ENCODE measurements around the gene HIRIP3.

HIRIP3 gene

DNA sequence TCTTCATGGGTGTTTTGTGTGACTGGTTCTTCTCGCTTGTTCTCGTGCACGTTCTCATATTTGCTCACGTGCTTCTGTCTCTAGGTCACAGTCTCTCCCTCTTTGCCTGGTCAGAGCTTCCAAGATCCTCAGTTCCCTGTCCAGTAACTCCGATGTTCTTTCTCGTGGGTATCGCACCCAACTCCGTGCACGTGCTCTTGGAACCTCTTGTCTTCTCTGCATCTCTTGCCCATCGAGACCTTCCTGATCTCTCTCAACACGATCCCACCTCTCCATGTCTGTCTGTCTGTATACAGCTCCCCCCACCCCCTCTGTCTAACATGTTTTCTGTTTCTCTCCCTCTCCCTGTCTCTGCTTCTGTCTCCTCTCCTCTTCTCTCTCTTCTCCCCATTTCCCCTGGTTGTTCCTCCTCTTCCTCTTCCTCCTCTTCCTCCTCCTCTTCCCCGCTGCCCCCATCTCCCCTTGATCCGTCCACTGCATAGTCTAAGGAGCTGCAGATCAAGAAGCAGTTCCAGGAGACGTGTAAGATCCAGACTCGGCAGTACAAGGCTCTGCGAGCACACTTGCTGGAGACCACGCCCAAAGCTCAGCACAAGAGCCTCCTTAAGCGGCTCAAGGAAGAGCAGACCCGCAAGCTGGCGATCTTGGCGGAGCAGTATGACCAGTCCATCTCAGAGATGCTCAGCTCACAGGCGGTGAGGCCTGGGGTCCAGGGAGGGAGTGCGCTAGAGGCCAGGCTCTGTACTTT is 6.1 kb downstream of the HIRIP3 start:
- TF ChIP-seq, protein P1, sequence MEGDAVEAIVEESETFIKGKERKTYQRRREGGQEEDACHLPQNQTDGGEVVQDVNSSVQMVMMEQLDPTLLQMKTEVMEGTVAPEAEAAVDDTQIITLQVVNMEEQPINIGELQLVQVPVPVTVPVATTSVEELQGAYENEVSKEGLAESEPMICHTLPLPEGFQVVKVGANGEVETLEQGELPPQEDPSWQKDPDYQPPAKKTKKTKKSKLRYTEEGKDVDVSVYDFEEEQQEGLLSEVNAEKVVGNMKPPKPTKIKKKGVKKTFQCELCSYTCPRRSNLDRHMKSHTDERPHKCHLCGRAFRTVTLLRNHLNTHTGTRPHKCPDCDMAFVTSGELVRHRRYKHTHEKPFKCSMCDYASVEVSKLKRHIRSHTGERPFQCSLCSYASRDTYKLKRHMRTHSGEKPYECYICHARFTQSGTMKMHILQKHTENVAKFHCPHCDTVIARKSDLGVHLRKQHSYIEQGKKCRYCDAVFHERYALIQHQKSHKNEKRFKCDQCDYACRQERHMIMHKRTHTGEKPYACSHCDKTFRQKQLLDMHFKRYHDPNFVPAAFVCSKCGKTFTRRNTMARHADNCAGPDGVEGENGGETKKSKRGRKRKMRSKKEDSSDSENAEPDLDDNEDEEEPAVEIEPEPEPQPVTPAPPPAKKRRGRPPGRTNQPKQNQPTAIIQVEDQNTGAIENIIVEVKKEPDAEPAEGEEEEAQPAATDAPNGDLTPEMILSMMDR (IDR thresholded peaks at IDR 0.05; ENCODE audit: extremely low read depth, missing control alignments), result no peak
- no peak for DNase-seq (ENCODE audit: low spot score)

DNA sequence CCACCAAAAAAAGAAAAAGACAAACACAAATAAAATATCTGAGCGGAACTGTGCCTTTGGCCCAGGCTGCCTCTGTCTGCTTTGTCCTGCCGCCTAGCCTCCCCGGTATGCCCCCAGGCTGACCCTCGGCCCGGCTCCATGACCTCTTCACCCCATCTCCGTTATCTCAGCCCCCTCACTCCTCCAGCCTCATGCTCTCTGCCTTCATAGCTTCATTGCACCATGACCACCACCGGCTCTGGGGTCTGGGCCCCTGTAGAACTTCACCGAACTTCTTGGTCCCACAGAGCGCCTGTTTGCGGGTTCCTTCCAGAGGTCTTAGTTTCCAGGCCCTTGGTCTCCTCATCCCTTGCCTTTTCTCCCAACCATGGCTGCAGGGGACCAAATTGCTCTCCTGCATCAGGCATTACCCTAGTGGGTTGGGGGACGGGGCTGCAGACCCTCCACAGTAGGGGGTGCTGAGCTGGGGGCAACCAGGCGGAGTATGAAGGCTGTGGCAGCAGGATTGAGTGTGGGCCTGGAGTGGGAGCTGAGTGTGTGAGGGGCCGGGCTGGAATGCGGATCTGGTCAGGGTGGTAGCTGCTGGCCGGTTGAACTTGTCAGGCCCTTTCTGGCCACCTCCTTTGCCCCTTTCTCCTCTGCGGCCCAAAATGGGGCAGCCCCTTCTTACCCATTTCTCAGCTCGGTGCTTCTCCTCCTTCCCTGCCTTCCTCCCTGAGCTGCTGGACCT is 6.9 kb downstream of the HIRIP3 start:
- TF ChIP-seq, protein P1 (IDR thresholded peaks at IDR 0.05; ENCODE audit: extremely low read depth, missing control alignments), result no peak
- DNase-seq (ENCODE audit: low spot score), result no peak

DNA sequence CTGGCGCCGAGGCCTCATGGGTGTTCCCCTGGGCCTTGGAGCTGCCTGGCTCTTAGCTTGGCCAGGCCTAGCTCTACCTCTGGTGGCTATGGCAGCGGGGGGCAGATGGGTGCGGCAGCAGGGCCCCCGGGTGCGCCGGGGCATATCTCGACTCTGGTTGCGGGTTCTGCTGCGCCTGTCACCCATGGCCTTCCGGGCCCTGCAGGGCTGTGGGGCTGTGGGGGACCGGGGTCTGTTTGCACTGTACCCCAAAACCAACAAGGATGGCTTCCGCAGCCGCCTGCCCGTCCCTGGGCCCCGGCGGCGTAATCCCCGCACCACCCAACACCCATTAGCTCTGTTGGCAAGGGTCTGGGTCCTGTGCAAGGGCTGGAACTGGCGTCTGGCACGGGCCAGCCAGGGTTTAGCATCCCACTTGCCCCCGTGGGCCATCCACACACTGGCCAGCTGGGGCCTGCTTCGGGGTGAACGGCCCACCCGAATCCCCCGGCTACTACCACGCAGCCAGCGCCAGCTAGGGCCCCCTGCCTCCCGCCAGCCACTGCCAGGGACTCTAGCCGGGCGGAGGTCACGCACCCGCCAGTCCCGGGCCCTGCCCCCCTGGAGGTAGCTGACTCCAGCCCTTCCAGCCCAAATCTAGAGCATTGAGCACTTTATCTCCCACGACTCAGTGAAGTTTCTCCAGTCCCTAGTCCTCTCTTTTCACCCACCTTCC is 7.9 kb downstream of the HIRIP3 start:
- DNase-seq (ENCODE audit: low spot score), result no peak
- TF ChIP-seq, protein P1 (IDR thresholded peaks at IDR 0.05; ENCODE audit: extremely low read depth, missing control alignments), result no peak

DNA sequence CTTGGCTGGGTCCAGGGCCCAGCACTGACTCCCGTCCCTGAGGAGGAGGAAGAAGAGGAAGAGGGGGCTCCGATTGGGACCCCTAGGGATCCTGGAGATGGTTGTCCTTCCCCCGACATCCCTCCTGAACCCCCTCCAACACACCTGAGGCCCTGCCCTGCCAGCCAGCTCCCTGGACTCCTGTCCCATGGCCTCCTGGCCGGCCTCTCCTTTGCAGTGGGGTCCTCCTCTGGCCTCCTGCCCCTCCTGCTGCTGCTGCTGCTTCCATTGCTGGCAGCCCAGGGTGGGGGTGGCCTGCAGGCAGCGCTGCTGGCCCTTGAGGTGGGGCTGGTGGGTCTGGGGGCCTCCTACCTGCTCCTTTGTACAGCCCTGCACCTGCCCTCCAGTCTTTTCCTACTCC is 8.5 kb downstream of the HIRIP3 start:
- DNase-seq (ENCODE audit: low spot score), result no peak
- TF ChIP-seq, protein P1 (IDR thresholded peaks at IDR 0.05; ENCODE audit: extremely low read depth, missing control alignments), result no peak

DNA sequence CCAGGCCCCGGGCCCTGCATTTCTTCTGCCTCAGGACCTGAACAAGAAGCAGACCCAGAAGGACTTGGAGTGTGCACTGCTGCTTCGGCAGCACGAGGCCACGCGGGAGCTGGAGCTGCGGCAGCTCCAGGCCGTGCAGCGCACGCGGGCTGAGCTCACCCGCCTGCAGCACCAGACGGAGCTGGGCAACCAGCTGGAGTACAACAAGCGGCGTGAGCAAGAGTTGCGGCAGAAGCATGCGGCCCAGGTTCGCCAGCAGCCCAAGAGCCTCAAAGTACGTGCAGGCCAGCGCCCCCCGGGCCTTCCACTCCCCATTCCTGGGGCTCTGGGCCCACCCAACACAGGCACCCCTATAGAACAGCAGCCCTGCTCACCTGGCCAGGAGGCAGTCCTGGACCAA is 9.2 kb downstream of the HIRIP3 start:
- no peak for DNase-seq (ENCODE audit: low spot score)
- TF ChIP-seq, protein P1 (IDR thresholded peaks at IDR 0.05; ENCODE audit: extremely low read depth, missing control alignments), result no peak

DNA sequence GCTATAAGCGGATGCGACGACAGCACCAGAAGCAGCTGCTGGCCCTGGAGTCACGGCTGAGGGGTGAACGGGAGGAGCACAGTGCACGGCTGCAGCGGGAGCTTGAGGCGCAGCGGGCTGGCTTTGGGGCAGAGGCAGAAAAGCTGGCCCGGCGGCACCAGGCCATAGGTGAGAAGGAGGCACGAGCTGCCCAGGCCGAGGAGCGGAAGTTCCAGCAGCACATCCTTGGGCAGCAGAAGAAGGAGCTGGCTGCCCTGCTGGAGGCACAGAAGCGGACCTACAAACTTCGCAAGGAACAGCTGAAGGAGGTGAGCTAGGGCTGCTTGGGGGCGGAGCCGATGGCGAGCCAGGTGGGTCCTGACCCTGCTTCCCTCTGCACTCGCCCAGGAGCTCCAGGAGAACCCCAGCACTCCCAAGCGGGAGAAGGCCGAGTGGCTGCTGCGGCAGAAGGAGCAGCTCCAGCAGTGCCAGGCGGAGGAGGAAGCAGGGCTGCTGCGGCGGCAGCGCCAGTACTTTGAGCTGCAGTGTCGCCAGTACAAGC is 10.1 kb downstream of the HIRIP3 start:
- DNase-seq (ENCODE audit: low spot score), result no peak
- TF ChIP-seq, protein P1 (IDR thresholded peaks at IDR 0.05; ENCODE audit: extremely low read depth, missing control alignments), result no peak

All from GM20000 (cell line).